Keratinocyte (primary cell): ENCODE results near the gene PRR5. TPM values are rescaled to one million over a fixed set of nuclear protein-coding genes. Genes with fewer than 3 reads are reported as not detected.

Source experiments
- DNase-seq: peaks from one replicate; pipeline ENCODE4 v3.0.0-alpha.2; 2011; ENCODE audit warnings: low read depth, missing footprints, low spot score
- FAIRE-seq: peaks from 2 replicates; lab custom pipeline; 2011; peaks lifted over from hg19 to GRCh38; lab: Jason Lieb, UNC
- H2AFZ ChIP-seq: 2 replicates; pipeline ENCODE4 v1.6.0; 2012; ENCODE audit warnings: low read length, control low read depth, inconsistent platforms; ENCODE audit not compliant: control insufficient read depth
- H3K27ac ChIP-seq: 2 replicates; pipeline ENCODE4 v1.5.1; 2011; ENCODE audit warnings: low read length; ENCODE audit not compliant: control insufficient read depth, insufficient read depth
- H3K27me3 ChIP-seq: 3 replicates; pipeline ENCODE4 v1.6.0; 2011; ENCODE audit warnings: low read length; ENCODE audit not compliant: control insufficient read depth, insufficient read depth; ENCODE audit errors: extremely low read depth
- H3K36me3 ChIP-seq, 2 experiments: 2 replicates in 1 of 2; 3 replicates in 1 of 2; pipeline ENCODE4 v1.5.1; 2011; ENCODE audit warnings: low read length in 2 of 2, mild to moderate bottlenecking in 1 of 2; ENCODE audit not compliant: control insufficient read depth in 2 of 2, insufficient read depth in 2 of 2; ENCODE audit errors: extremely low read depth in 1 of 2
- H3K4me1 ChIP-seq: 3 replicates; pipeline ENCODE4 v1.5.1; 2011; ENCODE audit warnings: low read length; ENCODE audit not compliant: control insufficient read depth, insufficient read depth; ENCODE audit errors: extremely low read depth
- H3K4me2 ChIP-seq: 3 replicates; pipeline ENCODE4 v1.6.0; 2011; ENCODE audit warnings: low read depth, low read length; ENCODE audit not compliant: control insufficient read depth, insufficient read depth; ENCODE audit errors: extremely low read depth
- H3K4me3 ChIP-seq, 3 experiments: fragments of 200-600 bp in 1 of 3; sonication (generic) in 1 of 3; 2 replicates in 2 of 3; 3 replicates in 1 of 3; pipeline ENCODE4 v1.5.1; 2011 to 2016; ENCODE audit warnings: low read length in 3 of 3, mild to moderate bottlenecking in 3 of 3, control low read depth in 2 of 3, inconsistent platforms in 1 of 3, low read depth in 1 of 3, mixed read lengths in 1 of 3, mixed run types in 1 of 3, moderate library complexity in 1 of 3; ENCODE audit not compliant: control insufficient read depth in 2 of 3, insufficient read depth in 2 of 3; ENCODE audit errors: extremely low read depth in 1 of 3
- H3K79me2 ChIP-seq: 2 replicates; pipeline ENCODE4 v1.6.0; 2012; ENCODE audit warnings: low read length; ENCODE audit not compliant: control insufficient read depth, insufficient read depth
- H3K9ac ChIP-seq: 3 replicates; pipeline ENCODE4 v1.6.0; 2011; ENCODE audit warnings: low read length; ENCODE audit not compliant: control insufficient read depth, insufficient read depth; ENCODE audit errors: extremely low read depth
- H3K9me1 ChIP-seq: 3 replicates; pipeline ENCODE4 v1.6.0; 2011; ENCODE audit warnings: low read length; ENCODE audit not compliant: control insufficient read depth, insufficient read depth; ENCODE audit errors: extremely low read depth
- H3K9me3 ChIP-seq: 2 replicates; pipeline ENCODE4 v1.5.1; 2012; ENCODE audit warnings: low read depth, low read length; ENCODE audit not compliant: control insufficient read depth
- H4K20me1 ChIP-seq: 3 replicates; pipeline ENCODE4 v1.6.0; 2011; ENCODE audit warnings: low read length; ENCODE audit not compliant: control insufficient read depth, insufficient read depth; ENCODE audit errors: extremely low read depth
- EZH2 ChIP-seq: IDR thresholded peaks from one replicate; pipeline ENCODE4 v1.6.1; 2012; ENCODE audit warnings: inconsistent platforms, mild to moderate bottlenecking, low read length, moderate library complexity
- dilution Hi-C: fragments of 300-500 bp; cut with MboI; formaldehyde crosslinking; loops from one replicate; pipeline ENCODE4 v1.7.0; 2020; ENCODE audit warnings: low sequenced_read_pairs; ENCODE audit not compliant: extremely low pct_ligation_motif_present
- polyA plus RNA-seq, 5 experiments: library from polyadenylated mRNA; depleted of rRNA in 3 of 5; stranded (reverse) in 3 of 5; stranded (forward) in 1 of 5; unstranded in 1 of 5; fragments of >200 nt; gene quantifications; 1 replicate in 1 of 5; 2 replicates in 3 of 5; 3 replicates in 1 of 5; pipeline versions ENCODE4 v1.2.1 to v1.2.3, GENCODE V29; 2011 to 2012; ENCODE audit warnings: missing spikeins in 2 of 5, low read depth in 1 of 5, low replicate concordance in 1 of 5
- TF ChIP-seq, protein P1 (sequence below), 3 experiments: IDR thresholded peaks in 1 of 3; conservative IDR thresholded peaks in 1 of 3; optimal IDR thresholded peaks in 1 of 3; 2 replicates in 2 of 3; 3 replicates in 1 of 3; pipeline versions ENCODE3 to v1.5.1; 2011; ENCODE audit warnings: low read length in 3 of 3, mild to moderate bottlenecking in 3 of 3, moderate library complexity in 2 of 3, control low read depth in 1 of 3, inconsistent platforms in 1 of 3; ENCODE audit not compliant: insufficient read depth in 2 of 3; ENCODE audit errors: extremely low read depth in 1 of 3

Gene PRR5
- polyA plus RNA-seq, 1 donor (not counting 4 experiments of a cell fraction or from before 2014, with no cell fraction given): 9.1 TPM

DNA sequence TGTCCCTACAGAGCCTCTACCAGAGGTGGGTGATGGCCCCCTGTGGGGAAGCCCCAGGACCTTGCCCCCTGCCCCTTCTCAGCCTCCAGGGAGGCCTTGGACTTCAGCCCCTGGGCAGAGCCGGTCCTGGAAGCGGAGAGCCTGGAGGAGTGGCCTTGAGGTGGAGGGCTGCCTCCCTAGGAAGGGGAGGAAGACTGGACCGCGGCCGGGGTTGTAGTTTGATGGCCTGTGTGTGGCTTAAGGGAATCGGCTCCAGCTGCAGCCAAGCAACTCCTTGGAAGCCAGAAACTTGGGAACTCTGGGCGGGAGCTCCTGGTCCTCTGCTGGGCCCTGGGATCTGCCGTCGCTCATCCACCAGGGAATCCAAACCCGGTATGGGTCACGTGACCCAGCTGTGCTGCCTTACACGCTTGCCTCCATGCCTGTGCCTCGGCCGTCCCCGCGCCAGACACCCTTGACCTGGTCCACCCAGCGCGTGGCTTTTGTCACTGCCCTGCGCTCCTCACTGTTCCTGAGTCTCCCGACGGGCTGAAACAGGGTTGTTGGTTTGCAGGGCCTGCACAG, 26.8 kb downstream of the PRR5 start:
- no peaks in the 10 kb centered on the region for H3K27me3 ChIP-seq
- DNase-seq: no peak
- no peak overlapping the region for H3K4me3 ChIP-seq
- no peak overlapping the region for H2AFZ ChIP-seq
- dilution Hi-C loops: no loop called here
- FAIRE-seq: no peak
- peaks cover 7 to 28% of the 10 kb centered on the region in 2 experiments for H3K36me3 ChIP-seq
- H3K27ac ChIP-seq: no peak overlapping the region
- H3K9me1 ChIP-seq: no peaks in the 10 kb centered on the region
- H3K4me1 ChIP-seq: no peaks in the 10 kb centered on the region
- H3K79me2 ChIP-seq: no peaks in the 10 kb centered on the region
- TF ChIP-seq, protein P1, sequence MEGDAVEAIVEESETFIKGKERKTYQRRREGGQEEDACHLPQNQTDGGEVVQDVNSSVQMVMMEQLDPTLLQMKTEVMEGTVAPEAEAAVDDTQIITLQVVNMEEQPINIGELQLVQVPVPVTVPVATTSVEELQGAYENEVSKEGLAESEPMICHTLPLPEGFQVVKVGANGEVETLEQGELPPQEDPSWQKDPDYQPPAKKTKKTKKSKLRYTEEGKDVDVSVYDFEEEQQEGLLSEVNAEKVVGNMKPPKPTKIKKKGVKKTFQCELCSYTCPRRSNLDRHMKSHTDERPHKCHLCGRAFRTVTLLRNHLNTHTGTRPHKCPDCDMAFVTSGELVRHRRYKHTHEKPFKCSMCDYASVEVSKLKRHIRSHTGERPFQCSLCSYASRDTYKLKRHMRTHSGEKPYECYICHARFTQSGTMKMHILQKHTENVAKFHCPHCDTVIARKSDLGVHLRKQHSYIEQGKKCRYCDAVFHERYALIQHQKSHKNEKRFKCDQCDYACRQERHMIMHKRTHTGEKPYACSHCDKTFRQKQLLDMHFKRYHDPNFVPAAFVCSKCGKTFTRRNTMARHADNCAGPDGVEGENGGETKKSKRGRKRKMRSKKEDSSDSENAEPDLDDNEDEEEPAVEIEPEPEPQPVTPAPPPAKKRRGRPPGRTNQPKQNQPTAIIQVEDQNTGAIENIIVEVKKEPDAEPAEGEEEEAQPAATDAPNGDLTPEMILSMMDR (optimal IDR thresholded peaks at IDR 0.05 in 1 of 3, IDR thresholded peaks at IDR 0.05 in 1 of 3, conservative IDR thresholded peaks at IDR 0.05 in 1 of 3; ENCODE audit: extremely low read depth in 1 of 3, insufficient read depth in 2 of 3, low read length in 3 of 3): no peak
- no peak for TF ChIP-seq EZH2
- no peak overlapping the region for H3K4me2 ChIP-seq
- H3K9ac ChIP-seq: no peak overlapping the region
- no peaks in the 10 kb centered on the region for H3K9me3 ChIP-seq
- H4K20me1 ChIP-seq: no peaks in the 10 kb centered on the region

DNA sequence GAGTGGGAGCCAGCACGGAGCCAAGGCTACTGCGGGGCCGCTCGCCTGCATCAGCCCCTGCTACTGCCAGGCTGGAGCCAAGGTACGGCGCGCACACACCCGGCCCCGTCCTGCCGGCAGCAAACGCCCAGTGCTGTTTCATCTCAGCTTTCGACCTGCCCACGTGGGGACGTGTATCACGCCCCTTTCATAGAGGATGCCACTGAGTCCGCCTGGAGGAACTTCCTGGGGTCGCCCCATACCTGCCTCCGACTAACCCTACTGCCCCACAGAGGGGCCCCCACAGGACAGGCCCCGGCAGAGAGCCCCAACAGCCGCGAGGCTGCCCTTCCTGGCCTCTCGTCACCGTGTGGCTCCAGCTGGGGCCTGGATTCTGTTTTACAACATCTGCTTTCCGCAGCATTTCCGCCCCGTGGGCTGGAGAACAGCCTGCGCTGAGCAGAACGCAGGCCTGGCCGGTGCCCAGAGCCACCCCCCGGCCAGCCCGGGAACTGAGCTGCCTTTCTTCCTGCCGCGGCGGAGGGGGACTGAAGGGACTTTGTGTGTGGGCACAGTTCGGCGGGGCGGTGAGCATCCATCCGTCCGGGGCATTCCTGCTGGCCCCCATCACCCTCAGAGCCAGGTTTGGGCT, 27.5 kb downstream of the PRR5 start:
- H3K27ac ChIP-seq: no peak overlapping the region
- no peaks in the 10 kb centered on the region for H3K9me3 ChIP-seq
- H3K9me1 ChIP-seq: no peaks in the 10 kb centered on the region
- no peak overlapping the region for H2AFZ ChIP-seq
- no peak for DNase-seq
- H3K4me1 ChIP-seq: no peaks in the 10 kb centered on the region
- no peak overlapping the region for H3K4me2 ChIP-seq
- no peak overlapping the region for H3K4me3 ChIP-seq
- no peaks in the 10 kb centered on the region for H4K20me1 ChIP-seq
- H3K9ac ChIP-seq: no peak overlapping the region
- no peaks in the 10 kb centered on the region for H3K27me3 ChIP-seq
- H3K79me2 ChIP-seq: no peaks in the 10 kb centered on the region
- peaks cover 7 to 28% of the 10 kb centered on the region in 2 experiments for H3K36me3 ChIP-seq
- no peak for FAIRE-seq
- no peak for TF ChIP-seq EZH2
- TF ChIP-seq, protein P1 (optimal IDR thresholded peaks at IDR 0.05 in 1 of 3, IDR thresholded peaks at IDR 0.05 in 1 of 3, conservative IDR thresholded peaks at IDR 0.05 in 1 of 3; ENCODE audit: extremely low read depth in 1 of 3, insufficient read depth in 2 of 3, low read length in 3 of 3): no peak
- dilution Hi-C loops: no loop called here
